Lower leg skin (tissue), 3 donors: ENCODE measurements around the gene DIAPH1.

ENCODE experiments used
- POLR2A ChIP-seq, 2 donors: fragments of 450-650 bp; IDR thresholded peaks; one replicate each; pipeline ENCODE4 v1.6.1; 2016 to 2017; ENCODE audit warnings: antibody characterized with exemption in 2 of 2, mild to moderate bottlenecking in 1 of 2, moderate library complexity in 1 of 2
- TF ChIP-seq, protein P1 (sequence below), 3 donors: fragments of 450-650 bp; IDR thresholded peaks; one replicate each; pipeline ENCODE4 v1.5.1; 2016; ENCODE audit warnings: antibody characterized with exemption in 3 of 3, mild to moderate bottlenecking in 3 of 3, moderate library complexity in 2 of 3

DNA sequence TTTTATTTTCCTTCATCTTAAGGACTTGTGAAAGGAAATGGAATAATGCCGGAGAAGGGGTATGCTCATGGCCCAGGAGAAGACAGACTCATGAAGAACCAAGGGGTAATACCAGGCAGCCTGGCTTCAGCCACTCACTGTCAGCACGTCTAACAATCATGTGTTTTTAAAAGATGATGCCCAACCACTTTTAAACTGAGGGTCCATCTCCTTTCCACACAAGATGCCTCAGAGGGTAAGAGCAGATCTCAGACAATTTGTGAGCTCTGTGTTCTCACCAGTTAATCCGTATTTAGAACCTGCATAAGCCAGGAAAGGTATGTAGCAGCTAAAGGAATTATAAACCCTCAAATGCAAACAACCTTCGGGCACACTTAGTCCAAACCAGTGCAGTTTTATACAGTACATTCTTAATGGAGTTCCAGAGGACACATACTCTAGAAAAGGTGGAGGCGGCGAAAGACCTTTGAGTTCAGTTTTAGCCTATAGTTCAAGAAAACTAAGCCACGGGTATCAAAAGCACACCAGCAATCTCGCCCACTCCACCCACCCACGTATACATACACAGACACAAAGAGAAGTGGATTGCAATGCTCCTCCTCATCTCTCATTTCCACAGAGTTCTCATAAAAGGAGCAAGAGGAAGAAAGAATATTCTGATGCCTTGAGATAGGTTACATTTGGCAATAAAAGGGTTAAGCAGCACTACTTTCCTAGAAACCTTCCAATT is 2.6 kb downstream of the DIAPH1 start:
- TF ChIP-seq, protein P1, sequence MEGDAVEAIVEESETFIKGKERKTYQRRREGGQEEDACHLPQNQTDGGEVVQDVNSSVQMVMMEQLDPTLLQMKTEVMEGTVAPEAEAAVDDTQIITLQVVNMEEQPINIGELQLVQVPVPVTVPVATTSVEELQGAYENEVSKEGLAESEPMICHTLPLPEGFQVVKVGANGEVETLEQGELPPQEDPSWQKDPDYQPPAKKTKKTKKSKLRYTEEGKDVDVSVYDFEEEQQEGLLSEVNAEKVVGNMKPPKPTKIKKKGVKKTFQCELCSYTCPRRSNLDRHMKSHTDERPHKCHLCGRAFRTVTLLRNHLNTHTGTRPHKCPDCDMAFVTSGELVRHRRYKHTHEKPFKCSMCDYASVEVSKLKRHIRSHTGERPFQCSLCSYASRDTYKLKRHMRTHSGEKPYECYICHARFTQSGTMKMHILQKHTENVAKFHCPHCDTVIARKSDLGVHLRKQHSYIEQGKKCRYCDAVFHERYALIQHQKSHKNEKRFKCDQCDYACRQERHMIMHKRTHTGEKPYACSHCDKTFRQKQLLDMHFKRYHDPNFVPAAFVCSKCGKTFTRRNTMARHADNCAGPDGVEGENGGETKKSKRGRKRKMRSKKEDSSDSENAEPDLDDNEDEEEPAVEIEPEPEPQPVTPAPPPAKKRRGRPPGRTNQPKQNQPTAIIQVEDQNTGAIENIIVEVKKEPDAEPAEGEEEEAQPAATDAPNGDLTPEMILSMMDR (IDR thresholded peaks at IDR 0.05), result no peak
- no peak for TF ChIP-seq POLR2A (IDR thresholded peaks at IDR 0.05)
